Spleen (tissue), 11 donors: ENCODE measurements around the gene BLM. TPM values are rescaled to one million over a fixed set of nuclear protein-coding genes. Genes with fewer than 3 reads are reported as not detected.

Experiments
- DNase-seq: peaks from one replicate; pipeline ENCODE4 v3.0.0-alpha.2; 2020
- H3K27ac ChIP-seq, 8 donors: fragments of 200-600 bp; sonication (generic) in 7 of 8; 1 replicate in 4 of 8; 2 replicates in 4 of 8; pipeline versions ENCODE4 v1.5.0 to v1.8.0; 2016 to 2021; ENCODE audit warnings: inconsistent platforms in 4 of 8, mild to moderate bottlenecking in 4 of 8, moderate library complexity in 1 of 8
- H3K27me3 ChIP-seq, 7 donors: fragments of 200-600 bp; sonication (generic) in 6 of 7; replicated peaks in 1 of 7; 1 replicate in 4 of 7; 2 replicates in 3 of 7; pipeline versions ENCODE4 v1.5.0 to v1.8.0; 2016 to 2021; ENCODE audit warnings: inconsistent platforms in 3 of 7, mild to moderate bottlenecking in 1 of 7
- H3K36me3 ChIP-seq, 6 donors: fragments of 200-600 bp; sonication (generic) in 5 of 6; 1 replicate in 4 of 6; 2 replicates in 2 of 6; pipeline versions ENCODE4 v1.5.0 to v1.8.0; 2016 to 2021; ENCODE audit warnings: inconsistent platforms in 2 of 6
- H3K4me1 ChIP-seq, 6 donors: fragments of 200-600 bp; sonication (generic) in 5 of 6; 1 replicate in 3 of 6; 2 replicates in 3 of 6; pipeline versions ENCODE4 v1.5.0 to v1.8.0; 2016 to 2021; ENCODE audit warnings: inconsistent platforms in 3 of 6
- H3K4me3 ChIP-seq, 8 donors: fragments of 200-600 bp; sonication (generic) in 7 of 8; 1 replicate in 4 of 8; 2 replicates in 4 of 8; pipeline versions ENCODE4 v1.5.0 to v1.8.0; 2016 to 2021; ENCODE audit warnings: inconsistent platforms in 4 of 8, mild to moderate bottlenecking in 4 of 8, moderate library complexity in 2 of 8
- H3K9me3 ChIP-seq, 8 donors: fragments of 200-600 bp; sonication (generic) in 7 of 8; 1 replicate in 4 of 8; 2 replicates in 4 of 8; pipeline versions ENCODE4 v1.5.0 to v1.8.0; 2016 to 2021; ENCODE audit warnings: inconsistent platforms in 4 of 8
- CTCF ChIP-seq, 11 experiments: fragments of 200-600 bp in 7 of 11; fragments of 450-650 bp in 4 of 11; sonication (generic) in 4 of 11; IDR thresholded peaks in 8 of 11; conservative IDR thresholded peaks in 3 of 11; 1 replicate in 7 of 11; 2 replicates in 4 of 11; pipeline versions ENCODE4 v1.4.0 to v1.8.0; 2016 to 2021; ENCODE audit warnings: antibody characterized with exemption in 11 of 11, inconsistent platforms in 4 of 11, mild to moderate bottlenecking in 1 of 11
- POLR2A ChIP-seq, 3 donors: fragments of 450-650 bp; IDR thresholded peaks; one replicate each; pipeline ENCODE4 v1.5.1; 2017; ENCODE audit warnings: antibody characterized with exemption in 3 of 3, mild to moderate bottlenecking in 1 of 3
- POLR2AphosphoS5 ChIP-seq, 3 donors: sonication (generic); formaldehyde crosslinking; IDR thresholded peaks; one replicate each; pipeline ENCODE4 v1.5.1; 2017; ENCODE audit warnings: antibody characterized with exemption in 3 of 3
- WGBS, 5 donors: extraction: QIAGEN DNeasy Blood & Tissue Kit in 3 of 5; methylation state at CpG; one replicate each; pipeline versions ENCODE4 v1.1.5 to v1.1.7; 2013 to 2018; 5-methylcytosine and 5-hydroxymethylcytosine counted together
- intact Hi-C: fragments of 100-400 bp; cut with DNase I; formaldehyde crosslinking; loops from one replicate; pipeline ENCODE4 v1.15.0; 2023; ENCODE audit warnings: low total_unique reads
- polyA plus RNA-seq, 3 donors: library from polyadenylated mRNA; stranded (reverse); fragments of 200-250 nt; gene quantifications; one replicate each; pipeline ENCODE4 v1.2.1, GENCODE V29; 2013
- total RNA-seq, 7 donors: library from RNA; depleted of rRNA in 3 of 7; stranded (reverse); fragments of >200 nt in 3 of 7; fragmentation: NEBNext Ultra II Directional in 4 of 7; extraction: Animal tissue kit (Norgen Biotek cat#: 25700) in 4 of 7; gene quantifications; one replicate each; pipeline versions ENCODE4 v1.1.0 to v1.2.1, GENCODE V29; 2016 to 2021
- donor health status: healthy with polysubstance abuse.
- donor health status: DM: no; HTN: no; CAD: no; lungs with moderate emphysema.
- donor health status: DM: no; HTN: no; CAD: no.
- donor health status: Bipolar disorder and iron deficiency.
- donor health status: healthy.
- donor health status: DM: no; HTN: no; CAD: no.
- donor health status: DM: yes; HTN: yes; CAD: no.

BLM gene
- total and polyA plus RNA-seq, 10 donors, result 5.8 to 12.0 (median 7.3) TPM

GRCh38 chr15:90814191-90814821 lies 97.2 kb downstream of the BLM start:
- H3K9me3 ChIP-seq, result no peaks in the 10 kb centered on the region
- WGBS, 5 donors, result 84 to 90% (median 89%) methylated on average over 10 to 13 of the region's 13 CpGs
- no peak for DNase-seq
- H3K4me1 ChIP-seq, result peaks cover 9 to 73% (median 29%) of the 10 kb centered on the region in 6 donors
- H3K36me3 ChIP-seq, result peaks cover 0 to 33% (median 3%) of the 10 kb centered on the region in 6 donors
- TF ChIP-seq CTCF (IDR thresholded peaks at IDR 0.05 in 8 of 11, conservative IDR thresholded peaks at IDR 0.05 in 3 of 11), result no peak
- H3K4me3 ChIP-seq, result no peak overlapping the region
- peak overlapping the region in 3 of 8 donors; percentile 78 to 80 (median 78) for H3K27ac ChIP-seq
- intact Hi-C loops, result no loop called here
- H3K27me3 ChIP-seq, result no peaks in the 10 kb centered on the region

- DNase-seq, result no peak
- H3K9me3 ChIP-seq, result no peaks in the 10 kb centered on the region
- peaks cover 0 to 17% (median 0%) of the 10 kb centered on the region in 6 donors for H3K36me3 ChIP-seq
- peak overlapping the region in 3 of 8 donors; percentile 4 to 41 (median 34) for H3K27ac ChIP-seq
- WGBS, 5 donors, result 68 to 81% (median 73%) methylated on average over 13 to 15 of the region's 15 CpGs
- H3K4me1 ChIP-seq, result peaks cover 9 to 80% (median 34%) of the 10 kb centered on the region in 6 donors
- intact Hi-C loops, result no loop called here
- no peaks in the 10 kb centered on the region for H3K27me3 ChIP-seq
- TF ChIP-seq CTCF (IDR thresholded peaks at IDR 0.05 in 8 of 11, conservative IDR thresholded peaks at IDR 0.05 in 3 of 11) (no peak), POLR2AphosphoS5 (IDR thresholded peaks at IDR 0.05) (no peak), POLR2A (IDR thresholded peaks at IDR 0.05) (no peak)
- H3K4me3 ChIP-seq, result no peak overlapping the region
Measured at GRCh38 chr15:90816401-90817116, 99.4 kb downstream of the BLM start.

GRCh38 chr15:90817117-90818057 lies 100.2 kb downstream of the BLM start:
- Histone ChIP-seq H3K4me3 (no peak overlapping the region), H3K27me3 (no peaks in the 10 kb centered on the region), H3K4me1 (peaks cover 9 to 72% (median 30%) of the 10 kb centered on the region in 6 donors), H3K36me3 (peaks cover 0 to 8% (median 0%) of the 10 kb centered on the region in 6 donors), H3K9me3 (no peaks in the 10 kb centered on the region), H3K27ac (peak overlapping the region in 3 of 8 donors; percentile 64 to 73 (median 72))
- intact Hi-C loops, result no loop called here
- no peak for DNase-seq
- 76 to 89% (median 84%) methylated on average over 11 to 14 of the region's 14 CpGs for WGBS, 5 donors
- TF ChIP-seq POLR2A (IDR thresholded peaks at IDR 0.05) (no peak), CTCF (IDR thresholded peaks at IDR 0.05 in 8 of 11, conservative IDR thresholded peaks at IDR 0.05 in 3 of 11) (no peak), POLR2AphosphoS5 (IDR thresholded peaks at IDR 0.05) (no peak)
